Middle frontal gyrus (tissue), 1 donor: ENCODE measurements around the gene ZMYM3.

ENCODE experiments used
- DNase-seq: peaks from one replicate; pipeline ENCODE4 v3.0.0-alpha.2; 2015; ENCODE audit warnings: low spot score; ENCODE audit errors: extremely low spot score

The ZMYM3 gene

DNA sequence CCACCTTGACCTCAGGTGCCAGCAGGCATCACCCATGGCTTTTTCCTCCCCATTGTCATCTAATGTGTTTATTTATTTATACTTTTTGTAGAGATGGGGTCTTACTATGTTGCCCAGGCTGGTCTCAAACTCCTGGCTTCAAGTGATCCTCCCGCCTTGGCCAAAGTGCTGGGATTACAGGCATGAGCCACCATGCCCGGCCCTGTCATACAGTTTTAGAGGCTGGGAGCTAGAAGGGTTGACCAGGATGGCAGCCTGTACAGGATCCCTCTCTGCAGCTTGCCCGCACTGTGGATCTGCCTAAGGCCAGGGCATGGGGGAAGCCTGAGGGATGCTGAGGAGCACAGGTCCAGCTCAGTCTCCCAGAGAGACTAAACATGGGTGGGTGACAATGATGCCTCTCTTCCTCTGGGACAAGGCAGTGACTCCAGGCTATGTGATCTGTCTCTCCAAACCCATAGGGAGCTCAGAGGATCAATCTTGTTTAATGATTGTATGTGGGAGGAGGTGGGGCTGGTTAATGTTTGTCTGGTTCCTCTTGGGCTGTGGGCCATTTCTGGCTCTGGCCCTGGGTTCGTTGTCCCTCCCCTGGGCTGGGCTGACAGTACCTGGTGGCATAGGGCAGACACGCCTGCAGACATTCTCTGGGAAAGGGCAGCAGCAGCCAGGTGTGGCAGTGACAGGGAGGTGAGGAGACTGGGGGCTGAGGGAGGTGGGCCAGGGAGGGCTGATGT is 39.2 kb downstream of the ZMYM3 start:
- DNase-seq: no peak

GRCh38 chrX:71214152-71214551 is 39.8 kb downstream of the ZMYM3 start:
- no peak for DNase-seq

- DNase-seq: no peak
These were observed 41.4 kb downstream of the ZMYM3 start for GRCh38 chrX:71212536-71212935.

DNA sequence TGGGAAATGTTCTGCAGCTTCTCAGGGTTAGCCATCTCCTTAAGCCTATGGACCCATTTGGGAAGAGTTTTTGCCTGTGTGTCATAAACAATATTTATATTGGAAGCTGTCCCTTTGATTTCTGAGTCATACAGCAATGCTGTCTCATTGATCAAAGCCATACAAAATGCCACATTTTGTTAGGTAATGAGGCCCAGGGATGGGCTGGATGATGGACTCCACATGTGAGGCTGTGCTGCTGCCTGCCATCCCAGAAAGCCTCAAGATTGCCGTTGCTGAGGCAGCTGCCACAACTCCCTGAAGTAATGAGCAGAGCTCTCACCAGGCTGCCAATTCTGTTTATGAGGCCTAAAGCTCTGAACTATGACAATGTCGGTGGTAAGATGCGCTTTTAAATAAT is 43.1 kb downstream of the ZMYM3 start:
- no peak for DNase-seq

DNA sequence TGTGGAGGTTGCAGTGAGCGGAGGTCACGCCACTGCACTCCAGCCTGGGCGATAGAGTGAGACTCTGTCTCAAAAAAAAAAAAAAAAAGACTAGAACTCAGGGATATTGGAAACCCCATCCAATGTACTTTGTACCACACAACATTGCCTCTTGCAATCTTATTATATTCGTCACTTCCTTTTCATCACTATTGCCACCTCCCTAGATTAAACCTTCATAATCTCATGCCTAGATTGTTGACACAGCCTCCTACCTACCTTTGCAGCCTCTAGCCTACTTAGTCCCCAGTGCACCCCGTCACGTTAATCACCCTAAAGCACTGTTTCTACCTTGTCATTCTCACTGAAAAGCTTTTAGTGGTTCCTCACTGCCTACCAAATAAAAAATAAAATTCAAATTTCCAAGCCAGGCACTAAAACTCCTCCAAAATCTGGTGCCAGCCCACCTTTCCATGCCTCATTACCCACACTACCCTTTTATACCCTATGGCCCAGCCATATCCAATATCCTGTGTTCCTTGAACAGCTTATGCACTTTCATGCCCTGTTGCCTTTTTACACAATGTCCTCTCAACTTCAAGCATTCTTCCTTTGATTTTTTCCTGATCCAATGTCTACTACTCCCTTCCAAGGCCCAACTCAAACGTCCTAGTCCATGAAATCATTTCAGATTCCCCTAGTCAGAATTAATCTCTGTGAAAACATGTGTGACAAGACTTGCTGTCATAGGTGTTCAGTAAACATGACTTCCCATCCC is 54.5 kb downstream of the ZMYM3 start:
- DNase-seq: no peak

- DNase-seq: no peak
These were observed 55.9 kb downstream of the ZMYM3 start for GRCh38 chrX:71198066-71198465.

GRCh38 chrX:71195964-71196649 is 57.8 kb downstream of the ZMYM3 start:
- DNase-seq: no peak

DNA sequence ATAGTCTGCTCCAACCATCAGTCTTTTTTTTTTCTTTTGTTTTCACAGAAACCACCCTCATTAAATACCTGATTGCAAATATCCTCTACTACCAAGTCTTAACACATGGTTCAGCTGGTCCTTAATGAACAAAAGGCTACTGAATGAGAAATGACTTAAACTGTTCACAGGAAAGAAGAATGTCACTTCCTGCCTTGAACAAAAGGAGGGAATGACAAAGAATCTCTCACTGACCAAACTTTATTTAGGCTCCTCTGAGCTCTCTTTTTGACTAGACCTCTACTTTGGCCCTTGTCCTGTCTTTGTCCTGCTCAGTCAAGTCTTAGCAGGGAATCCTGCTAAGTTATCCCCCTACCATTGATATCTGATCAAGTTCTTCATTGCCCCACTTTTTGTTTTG is 62.7 kb downstream of the ZMYM3 start:
- DNase-seq: no peak
